ENCODE results near the gene TMEM236. TPM values are rescaled to one million over a fixed set of nuclear protein-coding genes. Genes with fewer than 3 reads are reported as not detected.
A peak's percentile ranks its signal among the peaks of the same experiment; 100 is the strongest.

The TMEM236 gene
- total and polyA plus RNA-seq, 2 of the 4 experiments (the other 2 are of a cell fraction): not detected

DNA sequence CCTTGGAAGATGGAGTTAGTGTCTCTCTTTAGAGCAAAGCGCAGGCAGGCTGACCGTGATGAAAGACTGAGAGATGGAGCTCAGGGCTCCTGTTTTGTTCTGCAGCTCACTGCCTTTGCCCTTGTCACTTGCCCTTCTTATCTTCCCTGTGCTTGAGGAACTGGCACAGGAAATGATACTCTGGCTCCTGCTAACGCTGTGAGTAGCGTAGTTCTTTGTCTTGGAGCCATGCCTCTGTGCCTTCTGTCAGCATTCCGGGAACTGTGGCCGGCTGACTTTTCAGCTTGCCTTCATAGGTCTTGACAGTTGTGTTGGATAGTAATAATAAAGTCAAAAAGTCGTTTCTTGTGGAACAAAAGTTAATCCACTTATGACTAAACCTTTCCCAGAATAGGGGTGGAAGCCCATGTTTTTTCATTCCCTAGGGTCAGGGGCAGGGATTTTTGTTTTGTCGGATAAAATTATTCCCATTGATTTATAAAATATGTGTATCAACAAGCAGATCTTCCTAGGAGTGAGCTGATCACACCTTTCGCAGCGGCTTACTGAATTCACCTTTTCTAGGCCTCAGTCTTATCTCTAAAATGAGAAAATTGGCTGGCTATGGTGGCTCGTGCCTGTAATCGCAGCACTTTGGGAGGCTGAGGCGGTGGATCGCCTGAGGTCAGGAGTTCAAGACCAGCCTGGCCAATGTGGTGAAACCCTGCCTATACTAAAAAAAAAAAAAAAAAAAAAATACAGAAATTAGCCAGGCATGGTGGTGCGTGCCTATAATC is 16.6 kb upstream of the TMEM236 start:
- Histone ChIP-seq H2AFZ (replicated peaks; ENCODE audit: low read length, poor library complexity) (peak overlapping the region; percentile 61), H2BK5ac (ENCODE audit: low read depth, low read length, poor library complexity, severe bottlenecking) (no peak overlapping the region), H3K9ac (ENCODE audit: low read depth, low read length) (no peak overlapping the region), H3K56ac (ENCODE audit: extremely low read depth, insufficient read depth, low read length) (no peak overlapping the region), H3K4me3 (ENCODE audit: insufficient read depth, low read depth, low read length) (no peak overlapping the region), H3K9me3 (ENCODE audit: control insufficient read depth, insufficient read depth, low read length) (no peaks in the 10 kb centered on the region), H3K79me1 (ENCODE audit: low read depth in 1 of 2, low read length in 2 of 2) (no peaks in the 10 kb centered on the region), H3K9me1 (ENCODE audit: insufficient read depth, low read length) (no peaks in the 10 kb centered on the region), H2AK9ac (replicated peaks; ENCODE audit: low read depth, low read length, poor library complexity) (no peak overlapping the region), H4K20me1 (ENCODE audit: insufficient read depth, low read length) (no peaks in the 10 kb centered on the region), H3K36me3 (ENCODE audit: control insufficient read depth, insufficient read depth, low read length) (no peaks in the 10 kb centered on the region), H2BK120ac (ENCODE audit: low read depth, low read length) (no peak overlapping the region), H3K14ac (replicated peaks; ENCODE audit: low read depth, low read length) (no peak overlapping the region), H3K27me3 (ENCODE audit: control insufficient read depth, insufficient read depth, low read length) (no peaks in the 10 kb centered on the region), H3K4me1 (ENCODE audit: control insufficient read depth, insufficient read depth, low read length) (no peaks in the 10 kb centered on the region), H2BK15ac (ENCODE audit: low read depth, low read length) (no peak overlapping the region), H4K8ac (ENCODE audit: low read depth in 2 of 2, low read length in 2 of 2) (no peak overlapping the region), H3K27ac (ENCODE audit: insufficient read depth, low read length) (no peak overlapping the region), H3K4ac (ENCODE audit: low read depth, low read length) (no peak overlapping the region), H4K91ac (ENCODE audit: insufficient read depth, low read depth, low read length) (no peak overlapping the region), H3K23ac (ENCODE audit: low read depth, low read length) (no peak overlapping the region), H2AK5ac (ENCODE audit: low read depth, low read length) (no peak overlapping the region), H2BK20ac (ENCODE audit: low read depth, low read length) (no peak overlapping the region), H3K4me2 (ENCODE audit: low read depth, low read length) (no peak overlapping the region), H4K5ac (ENCODE audit: low read depth, low read length) (no peak overlapping the region), H3K18ac (ENCODE audit: low read depth, low read length) (no peak overlapping the region)
- CTCF ChIA-PET: no interaction called here
- WGBS, 2 experiments (ENCODE audit: extremely low coverage in 2 of 2, insufficient read length in 1 of 2): no CpG with 5 or more reads among the region's 15 CpGs
- POLR2A ChIA-PET (ENCODE audit: unreplicated experiment): no interaction called here
- TF ChIP-seq, protein P1, sequence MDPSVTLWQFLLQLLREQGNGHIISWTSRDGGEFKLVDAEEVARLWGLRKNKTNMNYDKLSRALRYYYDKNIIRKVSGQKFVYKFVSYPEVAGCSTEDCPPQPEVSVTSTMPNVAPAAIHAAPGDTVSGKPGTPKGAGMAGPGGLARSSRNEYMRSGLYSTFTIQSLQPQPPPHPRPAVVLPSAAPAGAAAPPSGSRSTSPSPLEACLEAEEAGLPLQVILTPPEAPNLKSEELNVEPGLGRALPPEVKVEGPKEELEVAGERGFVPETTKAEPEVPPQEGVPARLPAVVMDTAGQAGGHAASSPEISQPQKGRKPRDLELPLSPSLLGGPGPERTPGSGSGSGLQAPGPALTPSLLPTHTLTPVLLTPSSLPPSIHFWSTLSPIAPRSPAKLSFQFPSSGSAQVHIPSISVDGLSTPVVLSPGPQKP (IDR thresholded peaks at IDR 0.05; ENCODE audit: borderline replicate concordance, low read depth, low read length): no peak
- TF ChIP-seq CHD1 (IDR thresholded peaks at IDR 0.05; ENCODE audit: low read depth, low read length) (no peak), POLR2A (IDR thresholded peaks at IDR 0.05; ENCODE audit: low read depth, low read length) (no peak), BHLHE40 (IDR thresholded peaks at IDR 0.05; ENCODE audit: low read depth, low read length) (no peak), RAD21 (IDR thresholded peaks at IDR 0.05; ENCODE audit: low read length) (no peak), MAFK (IDR thresholded peaks at IDR 0.05; ENCODE audit: low read depth, low read length) (no peak), NFE2L2 (IDR thresholded peaks at IDR 0.05; ENCODE audit: low read depth, low read length) (no peak)
- TF ChIP-seq, protein P2, sequence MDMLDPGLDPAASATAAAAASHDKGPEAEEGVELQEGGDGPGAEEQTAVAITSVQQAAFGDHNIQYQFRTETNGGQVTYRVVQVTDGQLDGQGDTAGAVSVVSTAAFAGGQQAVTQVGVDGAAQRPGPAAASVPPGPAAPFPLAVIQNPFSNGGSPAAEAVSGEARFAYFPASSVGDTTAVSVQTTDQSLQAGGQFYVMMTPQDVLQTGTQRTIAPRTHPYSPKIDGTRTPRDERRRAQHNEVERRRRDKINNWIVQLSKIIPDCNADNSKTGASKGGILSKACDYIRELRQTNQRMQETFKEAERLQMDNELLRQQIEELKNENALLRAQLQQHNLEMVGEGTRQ (IDR thresholded peaks at IDR 0.05; ENCODE audit: low read depth, low read length): no peak
- ATAC-seq (ENCODE audit: low read depth) (no peak), DNase-seq (no peak)
- no TSS peak for BruUV-seq (replicated peaks)
- dilution Hi-C loops (cut with HindIII; ENCODE audit: low sequenced_read_pairs, unreplicated experiment): no loop called here
- intact Hi-C loops (cut with micrococcal nuclease): loop anchor here (5.0 kb wide), 1 partner anchor 502 kb away; no protein-coding TSS in a partner anchor
- in situ Hi-C loops (cut with MboI; ENCODE audit: low sequenced_read_pairs): no loop called here
